H1 (cell line): Measurements from ENCODE around the gene TRPV6. TPM values are rescaled to one million over a fixed set of nuclear protein-coding genes. Genes with fewer than 3 reads are reported as not detected.

ENCODE experiments used
- CTCF ChIA-PET: fragments of 300-600 bp; sonication (Branson Sonifier 250); formaldehyde crosslinking; loops from one replicate; lab custom pipeline; 2021; ENCODE audit not compliant: partially characterized antibody; lab: Charles Lee
- POLR2A ChIA-PET: fragments of 300-600 bp; sonication (Branson Sonifier 250); formaldehyde crosslinking; loops from one replicate; lab custom pipeline; 2021; ENCODE audit warnings: inconsistent platforms; ENCODE audit not compliant: partially characterized antibody; lab: Charles Lee
- DNase-seq, 2 experiments: peaks; one replicate each; pipeline versions ENCODE4 v3.0.0 to v3.0.0-alpha.2; 2010 to 2022; ENCODE audit warnings: low spot score in 2 of 2, low read depth in 1 of 2, mixed read lengths in 1 of 2
- FAIRE-seq: peaks from 2 replicates; lab custom pipeline; 2011; peaks lifted over from hg19 to GRCh38; lab: Jason Lieb, UNC
- H2AFZ ChIP-seq: 2 replicates; pipeline ENCODE4 v1.8.1; 2012; ENCODE audit warnings: low read length, inconsistent platforms
- H2AK5ac ChIP-seq: 2 replicates; pipeline ENCODE4 v1.6.1; 2013; ENCODE audit warnings: low read depth, low read length
- H2BK120ac ChIP-seq: replicated peaks from 2 replicates; pipeline ENCODE3; 2013; ENCODE audit warnings: low read depth, low read length, inconsistent platforms
- H2BK12ac ChIP-seq: 2 replicates; pipeline ENCODE4 v1.6.1; 2013; ENCODE audit warnings: low read depth, low read length
- H2BK15ac ChIP-seq: 2 replicates; pipeline ENCODE4 v1.6.1; 2013; ENCODE audit warnings: low read length
- H2BK20ac ChIP-seq: 2 replicates; pipeline ENCODE4 v1.6.1; 2013; ENCODE audit warnings: low read length
- H2BK5ac ChIP-seq: 2 replicates; pipeline ENCODE4 v1.6.1; 2013; ENCODE audit warnings: low read depth, low read length
- H3K14ac ChIP-seq: 2 replicates; pipeline ENCODE4 v1.6.1; 2013; ENCODE audit warnings: inconsistent platforms; ENCODE audit not compliant: insufficient read length
- H3K18ac ChIP-seq: 2 replicates; pipeline ENCODE4 v1.6.1; 2013; ENCODE audit warnings: low read length; ENCODE audit errors: extremely low read depth
- H3K23ac ChIP-seq: 2 replicates; pipeline ENCODE4 v1.6.1; 2013; ENCODE audit warnings: inconsistent platforms; ENCODE audit not compliant: insufficient read length
- H3K23me2 ChIP-seq: 2 replicates; pipeline ENCODE4 v1.6.1; 2013; ENCODE audit warnings: low read depth, low read length
- H3K27ac ChIP-seq: 2 replicates; pipeline ENCODE4 v1.6.1; 2011; ENCODE audit warnings: low read depth, low read length, inconsistent platforms
- H3K27me3 ChIP-seq, 4 experiments: replicated peaks in 1 of 4; 1 replicate in 1 of 4; 2 replicates in 3 of 4; pipeline versions ENCODE4 v1.6.1 to v1.8.1; 2011 to 2013; ENCODE audit warnings: low read length in 3 of 4, mild to moderate bottlenecking in 3 of 4, inconsistent platforms in 2 of 4, mixed read lengths in 2 of 4, moderate library complexity in 1 of 4; ENCODE audit not compliant: control insufficient read depth in 3 of 4, insufficient read depth in 3 of 4; ENCODE audit errors: extremely low read depth in 1 of 4
- H3K36me3 ChIP-seq, 4 experiments: 2 replicates each; pipeline versions ENCODE4 v1.6.1 to v1.8.1; 2011 to 2013; ENCODE audit warnings: mild to moderate bottlenecking in 4 of 4, low read length in 3 of 4, moderate library complexity in 2 of 4, control low read depth in 1 of 4, inconsistent platforms in 1 of 4; ENCODE audit not compliant: insufficient read depth in 4 of 4, control insufficient read depth in 2 of 4
- H3K4ac ChIP-seq: replicated peaks from 2 replicates; pipeline ENCODE3; 2013; ENCODE audit warnings: low read length, low read depth, mixed read lengths, inconsistent platforms; ENCODE audit not compliant: insufficient read length
- H3K4me1 ChIP-seq, 4 experiments: replicated peaks in 1 of 4; 1 replicate in 1 of 4; 2 replicates in 3 of 4; pipeline versions ENCODE4 v1.6.1 to v1.8.1; 2011 to 2013; ENCODE audit warnings: low read length in 3 of 4, inconsistent platforms in 2 of 4, mixed read lengths in 1 of 4; ENCODE audit not compliant: insufficient read depth in 4 of 4, control insufficient read depth in 3 of 4
- H3K4me2 ChIP-seq, 2 experiments: 2 replicates each; pipeline versions ENCODE4 v1.6.1 to v1.8.1; 2011 to 2013; ENCODE audit warnings: low read depth in 2 of 2, low read length in 2 of 2, control low read depth in 1 of 2, inconsistent platforms in 1 of 2, mild to moderate bottlenecking in 1 of 2; ENCODE audit not compliant: insufficient read depth in 1 of 2
- H3K4me3 ChIP-seq, 4 experiments: fragments of 200-600, 300-600 bp in 1 of 4; sonication (generic), shearing (Covaris generic), sonication (Bioruptor Twin) in 1 of 4; 2 replicates each; pipeline versions ENCODE4 v1.5.1 to v1.8.1; 2011 to 2016; ENCODE audit warnings: low read length in 4 of 4, low read depth in 3 of 4, control low read depth in 2 of 4, inconsistent platforms in 2 of 4, mild to moderate bottlenecking in 2 of 4, mixed read lengths in 1 of 4, moderate library complexity in 1 of 4; ENCODE audit not compliant: insufficient read depth in 2 of 4; ENCODE audit errors: extremely low read depth in 1 of 4
- H3K56ac ChIP-seq: replicated peaks from 2 replicates; pipeline ENCODE3; 2013; ENCODE audit warnings: low read depth, mild to moderate bottlenecking, mixed read lengths, low read length, inconsistent platforms; ENCODE audit not compliant: insufficient read length
- H3K79me1 ChIP-seq: 2 replicates; pipeline ENCODE4 v1.6.1; 2013; ENCODE audit warnings: low read depth, low read length, control low read depth
- H3K79me2 ChIP-seq, 2 experiments: 2 replicates each; pipeline versions ENCODE4 v1.6.1 to v1.8.1; 2012 to 2013; ENCODE audit warnings: low read length in 2 of 2, mild to moderate bottlenecking in 2 of 2, inconsistent platforms in 1 of 2; ENCODE audit not compliant: insufficient read depth in 2 of 2, control insufficient read depth in 1 of 2
- H3K9ac ChIP-seq, 4 experiments: replicated peaks in 1 of 4; 1 replicate in 1 of 4; 2 replicates in 3 of 4; pipeline versions ENCODE4 v1.6.1 to v1.8.1; 2011 to 2013; ENCODE audit warnings: low read depth in 3 of 4, low read length in 3 of 4, control low read depth in 2 of 4, mild to moderate bottlenecking in 2 of 4, moderate library complexity in 2 of 4, inconsistent platforms in 1 of 4; ENCODE audit errors: extremely low read depth in 1 of 4
- H3K9me3 ChIP-seq, 2 experiments: 2 replicates each; pipeline versions ENCODE4 v1.6.1 to v1.8.1; 2012 to 2013; ENCODE audit warnings: mild to moderate bottlenecking in 2 of 2, moderate library complexity in 2 of 2, control low read depth in 1 of 2, inconsistent platforms in 1 of 2, low read depth in 1 of 2, low read length in 1 of 2, mixed read lengths in 1 of 2; ENCODE audit not compliant: insufficient read depth in 2 of 2
- H4K20me1 ChIP-seq, 2 experiments: replicated peaks in 1 of 2; 2 replicates each; pipeline versions ENCODE3 to v1.8.1; 2011 to 2013; ENCODE audit warnings: inconsistent platforms in 2 of 2, low read length in 2 of 2, mild to moderate bottlenecking in 1 of 2; ENCODE audit not compliant: insufficient read depth in 2 of 2, control insufficient read depth in 1 of 2
- H4K5ac ChIP-seq: 2 replicates; pipeline ENCODE4 v1.6.1; 2013; ENCODE audit warnings: low read length, low read depth, mixed read lengths, inconsistent platforms; ENCODE audit not compliant: insufficient read length
- H4K8ac ChIP-seq: 2 replicates; pipeline ENCODE4 v1.8.0; 2013; ENCODE audit warnings: mild to moderate bottlenecking, moderate library complexity, low read length, inconsistent platforms; ENCODE audit not compliant: insufficient read depth; ENCODE audit errors: extremely low read depth
- H4K91ac ChIP-seq: replicated peaks from 2 replicates; pipeline ENCODE3; 2013; ENCODE audit warnings: low read length, mixed read lengths, inconsistent platforms; ENCODE audit not compliant: insufficient read length
- ASH2L ChIP-seq: fragments of 200-600, 300-600 bp; sonication (generic); IDR thresholded peaks from one replicate; pipeline ENCODE4 v1.7.1; 2017; ENCODE audit warnings: low read length
- CTBP2 ChIP-seq: IDR thresholded peaks from 2 replicates; pipeline ENCODE4 v1.7.0; 2011; ENCODE audit warnings: borderline replicate concordance, mild to moderate bottlenecking, moderate library complexity, mixed read lengths, low read length; ENCODE audit not compliant: insufficient read depth, insufficient read length
- FOSL1 ChIP-seq: IDR thresholded peaks from 2 replicates; pipeline ENCODE4 v1.6.1; 2011; ENCODE audit warnings: mild to moderate bottlenecking, low read depth, low read length, moderate library complexity; ENCODE audit not compliant: insufficient read depth
- KDM4A ChIP-seq: IDR thresholded peaks from one replicate; pipeline ENCODE4 v1.7.1; 2012; ENCODE audit warnings: low read depth, mild to moderate bottlenecking, moderate library complexity, low read length, inconsistent platforms; ENCODE audit not compliant: severe bottlenecking
- RBBP5 ChIP-seq: IDR thresholded peaks from 2 replicates; pipeline ENCODE4 v1.7.1; 2012; ENCODE audit warnings: low read depth, mild to moderate bottlenecking, inconsistent platforms, low read length, moderate library complexity, borderline replicate concordance
- RNF2 ChIP-seq: fragments of 200-900, 300-1000 bp; sonication (generic); IDR thresholded peaks from 2 replicates; pipeline ENCODE4 v1.7.1; 2016; ENCODE audit warnings: borderline replicate concordance, low read depth, mild to moderate bottlenecking, antibody characterized with exemption, low read length; ENCODE audit not compliant: poor library complexity, severe bottlenecking; ENCODE audit errors: missing control alignments
- SP1 ChIP-seq: IDR thresholded peaks from 2 replicates; pipeline ENCODE4 v1.6.1; 2011; ENCODE audit warnings: low read depth, low read length
- TAF7 ChIP-seq: optimal IDR thresholded peaks from 2 replicates; pipeline ENCODE3; 2011; ENCODE audit warnings: low read depth, mild to moderate bottlenecking, inconsistent platforms, low read length, moderate library complexity, borderline replicate concordance
- WGBS, 2 experiments: shearing (Covaris generic) in 1 of 2; methylation state at CpG; one replicate each; pipeline versions ENCODE4 v1.1.6 to v1.1.7; 2013 to 2015; ENCODE audit warnings: low lambda C conversion rate in 2 of 2, mixed read lengths in 2 of 2, inconsistent platforms in 1 of 2, low coverage in 1 of 2, missing lambda C conversion rate in 1 of 2; ENCODE audit not compliant: insufficient replicate concordance in 2 of 2, insufficient coverage in 1 of 2, insufficient read length in 1 of 2; ENCODE audit errors: extremely low coverage in 1 of 2, missing lambda C conversion rate in 1 of 2; 5-methylcytosine and 5-hydroxymethylcytosine counted together
- polyA plus RNA-seq, 7 experiments: library from polyadenylated mRNA; depleted of rRNA in 3 of 7; stranded (reverse) in 5 of 7; unstranded in 2 of 7; fragments of >200 nt in 5 of 7; fragments of 200-250 nt in 2 of 7; gene quantifications; 1 replicate in 5 of 7; 2 replicates in 1 of 7; 4 replicates in 1 of 7; pipeline versions ENCODE4 v1.2.1 to v1.2.3, GENCODE V29; 2011 to 2013; ENCODE audit warnings: missing spikeins in 2 of 7, mixed read lengths in 2 of 7
- total RNA-seq: library from RNA; stranded (reverse); fragmentation: NEBNext Ultra II Directional; extraction: Animal tissue kit (Norgen Biotek cat#: 25700); gene quantifications from 2 replicates; pipeline ENCODE4 v1.2.1, GENCODE V29; 2021
- TF ChIP-seq, protein P1 (sequence below): IDR thresholded peaks from 2 replicates; pipeline ENCODE4 v1.6.1; 2011; ENCODE audit warnings: low read length, improper control_type of control experiment

TRPV6 gene
- total and polyA plus RNA-seq, 2 of the 8 experiments (the other 6 are each of a cell fraction or from before 2014, with no cell fraction given), result 0.52 to 1.1 TPM

DNA sequence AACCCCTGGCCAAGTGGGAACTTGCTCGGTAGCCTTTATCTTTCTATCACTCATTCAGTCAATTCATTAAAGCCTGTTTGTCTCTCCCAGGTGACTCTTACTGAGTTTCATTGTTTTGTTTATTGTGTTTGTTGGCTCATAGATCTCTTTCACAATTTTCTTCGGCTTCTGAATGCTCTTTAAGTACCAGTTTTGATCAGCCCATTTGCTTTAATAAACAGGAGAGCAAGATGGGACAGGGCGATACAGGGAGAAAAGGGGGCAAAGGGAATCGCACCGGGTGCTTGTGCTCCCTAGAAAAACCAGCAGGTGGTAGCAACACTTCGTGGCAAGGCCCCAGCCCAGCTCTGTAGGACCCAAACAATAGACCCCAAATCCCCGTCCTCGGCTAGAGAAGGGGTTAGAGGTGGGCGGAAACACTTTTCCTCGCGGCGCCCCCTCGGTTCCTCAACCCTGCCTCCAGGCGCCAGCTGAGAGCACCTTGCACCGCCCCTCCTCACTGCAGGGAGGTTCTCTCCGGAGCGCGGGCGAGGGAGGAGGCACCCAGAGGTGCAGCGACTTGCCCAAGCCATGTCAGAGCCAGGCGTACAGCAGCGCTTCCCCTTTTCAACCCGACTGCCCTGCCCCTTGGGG is 31.7 kb downstream of the TRPV6 start:
- Histone ChIP-seq H3K56ac (no peak overlapping the region), H2BK5ac (peak overlapping the region; percentile 71; the same call in 1 of the 2 replicates), H4K5ac (no peak overlapping the region), H2BK20ac (no peak overlapping the region), H3K9me3 (no peaks in the 10 kb centered on the region), H3K4me3 (peak overlapping the region; percentile 83 to 97 (median 92)), H2BK120ac (no peak overlapping the region), H3K23ac (no peak overlapping the region), H3K23me2 (peaks cover 10% of the 10 kb centered on the region; the same call in 1 of the 2 replicates), H3K9ac (peak overlapping the region in 3 of 4 experiments; percentile 13 to 49 (median 28); a peak in 4 of 7 replicates), H3K18ac (peak overlapping the region; percentile 44), H3K27me3 (peaks cover 0 to 12% (median 6%) of the 10 kb centered on the region in 4 experiments; a peak in 4 of 7 replicates), H3K27ac (no peak overlapping the region), H3K36me3 (no peaks in the 10 kb centered on the region), H2BK15ac (peak overlapping the region; percentile 61; the same call in 1 of the 2 replicates), H2AK5ac (no peak overlapping the region), H3K79me2 (no peaks in the 10 kb centered on the region), H3K14ac (no peak overlapping the region), H4K20me1 (peaks cover 0 to 3% of the 10 kb centered on the region in 2 experiments), H3K4me1 (peaks cover 0 to 12% (median 4%) of the 10 kb centered on the region in 4 experiments; a peak in 4 of 7 replicates), H2BK12ac (0 out of 2 replicates have a peak overlapping the region, but pooled peaks have one; percentile 39), H4K91ac (peak overlapping the region; percentile 9), H3K4ac (no peak overlapping the region), H4K8ac (no peak overlapping the region), H3K4me2 (peak overlapping the region; percentile 86 to 88), H2AFZ (peak overlapping the region; percentile 65; the same call in 1 of the 2 replicates), H3K79me1 (no peaks in the 10 kb centered on the region)
- no peak for FAIRE-seq
- ChIA-PET CTCF (interaction anchor here (0.7 to 3.1 kb wide), 14 partner anchors 12 to 608 kb away, joined by 3 to 107 read pairs (median 4); no protein-coding TSS in a partner anchor), POLR2A (interaction anchor here (0.7 to 1.8 kb wide), 3 partner anchors 10 to 534 kb away, joined by 3 to 4 read pairs (median 4); no protein-coding TSS in a partner anchor)
- peak; percentile 49 to 72 for DNase-seq
- WGBS, 2 experiments, result 6% methylated on average over 16 of the region's 23 CpGs; no CpG with 5 or more reads in 1 of the 2 experiments
- TF ChIP-seq RNF2, result no peak
- TF ChIP-seq TAF7, result no peak
- no peak for TF ChIP-seq CTBP2
- TF ChIP-seq, protein P1, sequence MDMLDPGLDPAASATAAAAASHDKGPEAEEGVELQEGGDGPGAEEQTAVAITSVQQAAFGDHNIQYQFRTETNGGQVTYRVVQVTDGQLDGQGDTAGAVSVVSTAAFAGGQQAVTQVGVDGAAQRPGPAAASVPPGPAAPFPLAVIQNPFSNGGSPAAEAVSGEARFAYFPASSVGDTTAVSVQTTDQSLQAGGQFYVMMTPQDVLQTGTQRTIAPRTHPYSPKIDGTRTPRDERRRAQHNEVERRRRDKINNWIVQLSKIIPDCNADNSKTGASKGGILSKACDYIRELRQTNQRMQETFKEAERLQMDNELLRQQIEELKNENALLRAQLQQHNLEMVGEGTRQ, result no peak
- no peak for TF ChIP-seq FOSL1
- TF ChIP-seq ASH2L, result peak; percentile 54
- TF ChIP-seq KDM4A, result peak; percentile 96
- no peak for TF ChIP-seq SP1
- TF ChIP-seq RBBP5, result no peak
